Right lobe of liver (tissue), 4 donors: Measurements from ENCODE around the gene ZNF136.

ENCODE experiments used
- CTCF ChIP-seq, 4 donors: fragments of 200-600 bp in 3 of 4; fragments of 450-650 bp in 1 of 4; IDR thresholded peaks; one replicate each; pipeline versions ENCODE4 v1.5.1 to v1.8.0; 2016 to 2022; ENCODE audit warnings: antibody characterized with exemption in 4 of 4, mild to moderate bottlenecking in 2 of 4
- POLR2A ChIP-seq: fragments of 450-650 bp; IDR thresholded peaks from one replicate; pipeline ENCODE4 v1.6.1; 2017; ENCODE audit warnings: antibody characterized with exemption, mild to moderate bottlenecking
- donor health status: DM: no; HTN: no; CAD: no.
- donor health status: DM: no; HTN: no; CAD: no.
- donor health status: DM: no; HTN: yes; CAD: no.

- TF ChIP-seq POLR2A (no peak), CTCF (IDR thresholded peaks at IDR 0.05) (no peak)
These were observed 37.0 kb downstream of the ZNF136 start for GRCh38 chr19:12199757-12200419.
